Prostate gland (tissue), 2 donors: ENCODE results near the gene EGFLAM. TPM values are rescaled to one million over a fixed set of nuclear protein-coding genes. Genes with fewer than 3 reads are reported as not detected.

Source experiments
- DNase-seq: peaks from one replicate; pipeline ENCODE4 v3.0.0-alpha.2; 2019; ENCODE audit warnings: low spot score
- H3K27ac ChIP-seq, 2 donors: fragments of 200-600 bp; sonication (generic); 2 replicates each; pipeline ENCODE4 v1.5.1; 2017 to 2019
- H3K27me3 ChIP-seq: fragments of 200-600 bp; sonication (generic); replicated peaks from 2 replicates; pipeline ENCODE4 v1.5.1; 2019; ENCODE audit not compliant: insufficient read depth
- H3K36me3 ChIP-seq, 2 donors: fragments of 200-600 bp; sonication (generic); 1 replicate in 1 of 2; 2 replicates in 1 of 2; pipeline versions ENCODE4 v1.5.1 to v1.8.1; 2017 to 2019
- H3K4me1 ChIP-seq: fragments of 200-600 bp; sonication (generic); replicated peaks from 2 replicates; pipeline ENCODE4 v1.5.1; 2019
- H3K4me3 ChIP-seq, 2 donors: fragments of 200-600 bp; sonication (generic); 2 replicates each; pipeline ENCODE4 v1.5.1; 2017 to 2019
- H3K9me3 ChIP-seq: fragments of 200-600 bp; sonication (generic); 2 replicates; pipeline ENCODE4 v1.5.1; 2017
- POLR2A ChIP-seq: fragments of 450-650 bp; IDR thresholded peaks from one replicate; pipeline ENCODE4 v1.6.1; 2016; ENCODE audit warnings: antibody characterized with exemption, mild to moderate bottlenecking
- POLR2AphosphoS5 ChIP-seq: sonication (generic); formaldehyde crosslinking; IDR thresholded peaks from one replicate; pipeline ENCODE4 v1.6.1; 2017; ENCODE audit warnings: antibody characterized with exemption
- WGBS: methylation state at CpG from one replicate; pipeline ENCODE4 v1.1.5; 2018; 5-methylcytosine and 5-hydroxymethylcytosine counted together
- intact Hi-C: fragments of 100-400 bp; cut with DNase I; formaldehyde crosslinking; loops from one replicate; pipeline ENCODE4 v1.14.2; 2022
- total RNA-seq, 2 donors: library from RNA; depleted of rRNA; stranded (reverse); fragments of >200 nt; gene quantifications; one replicate each; pipeline ENCODE4 v1.1.0, GENCODE V29; 2016
- TF ChIP-seq, protein P1 (sequence below), 4 experiments: fragments of 200-600 bp in 2 of 4; fragments of 450-650 bp in 2 of 4; sonication (generic) in 2 of 4; IDR thresholded peaks; 1 replicate in 3 of 4; 2 replicates in 1 of 4; pipeline ENCODE4 v1.5.1; 2016 to 2019; ENCODE audit warnings: antibody characterized with exemption in 4 of 4, mild to moderate bottlenecking in 2 of 4, moderate library complexity in 2 of 4

Gene EGFLAM
- total RNA-seq, 2 donors from 2014 or later: 4.1 to 14.1 TPM

DNA sequence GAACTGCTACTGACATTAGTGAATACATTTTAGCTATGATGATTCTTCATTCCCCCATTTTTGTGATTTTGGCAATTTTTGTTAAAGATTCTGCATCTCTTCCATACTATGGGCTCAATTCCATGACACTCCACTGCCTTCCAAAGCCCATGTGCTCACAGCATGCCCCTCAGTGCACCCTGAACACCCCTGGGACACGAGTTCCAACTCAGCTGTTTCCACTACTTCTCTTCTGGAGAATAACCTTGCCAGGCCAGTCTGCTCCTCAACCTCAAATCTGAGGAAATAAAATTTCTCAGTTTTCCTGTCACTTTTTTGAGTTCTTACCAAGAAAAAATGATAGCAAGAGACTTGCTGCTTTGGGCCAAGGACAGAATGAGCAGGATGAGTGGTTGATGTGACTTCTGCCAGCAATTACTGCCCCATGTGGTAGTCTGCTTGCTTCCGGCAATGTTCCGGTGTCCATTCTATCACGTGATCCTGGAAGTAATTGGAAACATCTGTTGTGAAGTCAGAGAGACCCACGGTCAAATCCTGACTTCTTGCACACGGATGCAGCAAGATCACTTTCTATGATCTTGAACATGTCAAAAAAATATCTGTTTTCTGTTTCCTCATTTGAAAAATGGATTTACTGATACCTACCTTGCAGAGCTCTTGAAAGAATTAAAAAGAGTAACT lies 58.3 kb downstream of the EGFLAM start:
- H3K36me3 ChIP-seq: no peaks in the 10 kb centered on the region
- TF ChIP-seq POLR2AphosphoS5: peak; percentile 54
- TF ChIP-seq, protein P1, sequence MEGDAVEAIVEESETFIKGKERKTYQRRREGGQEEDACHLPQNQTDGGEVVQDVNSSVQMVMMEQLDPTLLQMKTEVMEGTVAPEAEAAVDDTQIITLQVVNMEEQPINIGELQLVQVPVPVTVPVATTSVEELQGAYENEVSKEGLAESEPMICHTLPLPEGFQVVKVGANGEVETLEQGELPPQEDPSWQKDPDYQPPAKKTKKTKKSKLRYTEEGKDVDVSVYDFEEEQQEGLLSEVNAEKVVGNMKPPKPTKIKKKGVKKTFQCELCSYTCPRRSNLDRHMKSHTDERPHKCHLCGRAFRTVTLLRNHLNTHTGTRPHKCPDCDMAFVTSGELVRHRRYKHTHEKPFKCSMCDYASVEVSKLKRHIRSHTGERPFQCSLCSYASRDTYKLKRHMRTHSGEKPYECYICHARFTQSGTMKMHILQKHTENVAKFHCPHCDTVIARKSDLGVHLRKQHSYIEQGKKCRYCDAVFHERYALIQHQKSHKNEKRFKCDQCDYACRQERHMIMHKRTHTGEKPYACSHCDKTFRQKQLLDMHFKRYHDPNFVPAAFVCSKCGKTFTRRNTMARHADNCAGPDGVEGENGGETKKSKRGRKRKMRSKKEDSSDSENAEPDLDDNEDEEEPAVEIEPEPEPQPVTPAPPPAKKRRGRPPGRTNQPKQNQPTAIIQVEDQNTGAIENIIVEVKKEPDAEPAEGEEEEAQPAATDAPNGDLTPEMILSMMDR (IDR thresholded peaks at IDR 0.05): no peak
- no peak overlapping the region for H3K4me3 ChIP-seq
- no peak for DNase-seq
- H3K27ac ChIP-seq: no peak overlapping the region
- 43% methylated on average over 6 of the region's 6 CpGs for WGBS
- H3K9me3 ChIP-seq: no peaks in the 10 kb centered on the region
- intact Hi-C loops: no loop called here
- no peaks in the 10 kb centered on the region for H3K4me1 ChIP-seq
- no peaks in the 10 kb centered on the region for H3K27me3 ChIP-seq

DNA sequence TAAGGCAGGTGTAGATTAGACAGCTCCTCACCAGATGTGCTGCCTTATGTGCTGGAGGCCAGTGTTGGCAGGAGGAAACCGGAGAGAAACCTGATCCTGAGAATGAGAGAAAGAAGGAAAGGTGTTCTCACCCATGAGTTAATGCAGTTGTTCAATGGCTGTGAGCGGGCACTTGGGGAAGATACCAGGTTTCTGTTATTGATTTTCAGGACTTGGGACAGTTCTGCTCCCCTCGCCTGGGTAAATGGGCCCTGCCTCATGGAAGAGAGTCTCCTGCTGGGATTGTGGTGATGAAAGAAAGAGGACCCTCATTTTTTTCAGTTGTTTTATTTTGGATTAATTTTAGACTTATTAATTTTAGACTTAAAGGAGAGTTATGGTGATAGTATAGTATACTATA lies 59.5 kb downstream of the EGFLAM start:
- Histone ChIP-seq H3K27me3 (no peaks in the 10 kb centered on the region), H3K4me3 (no peak overlapping the region), H3K27ac (no peak overlapping the region), H3K36me3 (no peaks in the 10 kb centered on the region), H3K9me3 (no peaks in the 10 kb centered on the region), H3K4me1 (no peaks in the 10 kb centered on the region)
- TF ChIP-seq POLR2AphosphoS5 (no peak), POLR2A (no peak)
- TF ChIP-seq, protein P1 (IDR thresholded peaks at IDR 0.05): no peak
- 74% methylated on average over 3 of the region's 3 CpGs for WGBS
- DNase-seq: no peak
- intact Hi-C loops: no loop called here

DNA sequence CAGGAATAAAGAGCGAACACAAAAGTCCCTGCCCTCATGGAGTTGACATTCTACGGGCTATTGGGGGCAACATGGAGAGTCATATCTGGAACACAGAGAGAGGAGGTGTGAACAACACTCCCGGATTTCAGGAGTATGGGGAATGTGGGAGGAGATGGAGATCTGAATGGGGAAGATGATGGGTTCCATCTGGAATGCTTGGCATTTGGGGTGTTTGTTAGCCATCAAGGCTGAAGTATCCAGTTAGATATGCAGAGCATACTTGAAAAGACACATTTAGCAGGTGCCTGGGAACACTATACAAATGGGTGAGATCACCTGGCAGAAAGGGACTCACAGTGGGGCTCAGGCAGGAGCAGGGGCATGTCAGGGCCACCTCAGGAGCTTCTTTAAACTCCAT lies 61.1 kb downstream of the EGFLAM start:
- Histone ChIP-seq H3K36me3 (no peaks in the 10 kb centered on the region), H3K9me3 (no peaks in the 10 kb centered on the region), H3K27me3 (no peaks in the 10 kb centered on the region), H3K4me1 (no peaks in the 10 kb centered on the region), H3K4me3 (no peak overlapping the region), H3K27ac (no peak overlapping the region)
- 89% methylated on average over 3 of the region's 3 CpGs for WGBS
- intact Hi-C loops: no loop called here
- DNase-seq: no peak
- TF ChIP-seq, protein P1 (IDR thresholded peaks at IDR 0.05): no peak

DNA sequence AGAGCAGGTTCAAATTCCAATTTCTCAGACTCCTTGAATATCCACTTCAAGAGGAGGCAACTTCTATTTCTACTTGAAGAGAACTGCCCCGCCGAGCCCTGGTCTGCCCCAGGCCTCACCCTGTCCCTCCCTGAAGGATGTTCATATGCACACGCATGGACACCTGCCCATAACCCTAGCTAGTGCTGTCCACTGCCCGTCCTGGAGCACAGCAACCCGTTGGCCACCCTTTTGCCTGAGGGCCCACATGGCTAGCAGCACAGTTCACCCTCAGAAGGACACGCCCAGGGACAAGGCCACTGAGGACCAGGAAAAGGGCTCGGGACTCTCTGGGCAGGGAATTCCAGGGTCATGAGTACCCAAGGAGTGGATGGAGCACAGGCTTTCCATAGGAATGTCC lies 63.6 kb downstream of the EGFLAM start:
- H3K9me3 ChIP-seq: no peaks in the 10 kb centered on the region

More for the DNA sequence above, 63.6 kb downstream of the EGFLAM start:
- intact Hi-C loops: no loop called here
- no peak for DNase-seq
- no peak overlapping the region for H3K4me3 ChIP-seq
- no peaks in the 10 kb centered on the region for H3K27me3 ChIP-seq
- H3K27ac ChIP-seq: no peak overlapping the region
- H3K36me3 ChIP-seq: no peaks in the 10 kb centered on the region
- WGBS: 83% methylated on average over 7 of the region's 7 CpGs
- TF ChIP-seq POLR2AphosphoS5 (no peak), POLR2A (no peak)
- TF ChIP-seq, protein P1 (IDR thresholded peaks at IDR 0.05): no peak
- no peaks in the 10 kb centered on the region for H3K4me1 ChIP-seq
